GM12873 (cell line): Measurements from ENCODE around the gene SMG7.

ENCODE experiments used
- CTCF ChIP-seq: IDR thresholded peaks from 2 replicates; pipeline ENCODE4 v1.5.1; 2012; ENCODE audit warnings: low read depth, mild to moderate bottlenecking, moderate library complexity, low read length, control low read depth; ENCODE audit not compliant: insufficient read depth; ENCODE audit errors: missing control alignments

The SMG7 gene

GRCh38 chr1:183550915-183551314, 78.6 kb downstream of the SMG7 start:
- no peak for TF ChIP-seq CTCF

GRCh38 chr1:183551924-183552323, 79.6 kb downstream of the SMG7 start:
- no peak for TF ChIP-seq CTCF

GRCh38 chr1:183552441-183552840, 80.1 kb downstream of the SMG7 start:
- no peak for TF ChIP-seq CTCF

GRCh38 chr1:183552891-183553290, 80.6 kb downstream of the SMG7 start:
- TF ChIP-seq CTCF = no peak

GRCh38 chr1:183553331-183553730, 81.0 kb downstream of the SMG7 start:
- no peak for TF ChIP-seq CTCF

GRCh38 chr1:183553764-183554163, 81.5 kb downstream of the SMG7 start:
- no peak for TF ChIP-seq CTCF

- TF ChIP-seq CTCF = no peak
Measured at GRCh38 chr1:183554577-183554976, 82.3 kb downstream of the SMG7 start.
